HG03442 (cell line): ENCODE measurements around the gene LYZL4.

ENCODE experiments used
- ATAC-seq: cut with Tn5 transposase; IDR thresholded peaks from one replicate; pipeline ENCODE4 v1.9.1; 2021; ENCODE audit warnings: mild to moderate bottlenecking, moderate library complexity; ENCODE audit not compliant: unreplicated experiment

Gene LYZL4

GRCh38 chr3:42375121-42375800 is 35.1 kb downstream of the LYZL4 start:
- ATAC-seq = no peak

- no peak for ATAC-seq
Observed at GRCh38 chr3:42371776-42372175, 38.6 kb downstream of the LYZL4 start.

- no peak for ATAC-seq
Observed at GRCh38 chr3:42369832-42370231, 40.6 kb downstream of the LYZL4 start.

GRCh38 chr3:42369304-42369703 is 41.1 kb downstream of the LYZL4 start:
- no peak for ATAC-seq

GRCh38 chr3:42368861-42369260 is 41.5 kb downstream of the LYZL4 start:
- ATAC-seq = no peak

GRCh38 chr3:42367903-42368302 is 42.5 kb downstream of the LYZL4 start:
- no peak for ATAC-seq

- ATAC-seq = no peak
Observed at GRCh38 chr3:42366550-42366949, 43.9 kb downstream of the LYZL4 start.

- ATAC-seq = no peak
Observed at GRCh38 chr3:42357335-42357734, 53.1 kb downstream of the LYZL4 start.

GRCh38 chr3:42355612-42356011 is 54.8 kb downstream of the LYZL4 start:
- no peak for ATAC-seq

GRCh38 chr3:42353631-42354030 is 56.8 kb downstream of the LYZL4 start:
- ATAC-seq = no peak

- no peak for ATAC-seq
Observed at GRCh38 chr3:42351207-42351606, 59.2 kb downstream of the LYZL4 start.

- no peak for ATAC-seq
Observed at GRCh38 chr3:42349765-42350594, 60.4 kb downstream of the LYZL4 start.

GRCh38 chr3:42347928-42348327 is 62.5 kb downstream of the LYZL4 start:
- no peak for ATAC-seq
